ENCODE measurements around the gene CLIC6.
"Not testable (repeated sequence)": the region's sequence is repeated elsewhere in the genome, so short reads cannot be mapped to it uniquely, and the experiment has no call there.

Gene CLIC6

DNA sequence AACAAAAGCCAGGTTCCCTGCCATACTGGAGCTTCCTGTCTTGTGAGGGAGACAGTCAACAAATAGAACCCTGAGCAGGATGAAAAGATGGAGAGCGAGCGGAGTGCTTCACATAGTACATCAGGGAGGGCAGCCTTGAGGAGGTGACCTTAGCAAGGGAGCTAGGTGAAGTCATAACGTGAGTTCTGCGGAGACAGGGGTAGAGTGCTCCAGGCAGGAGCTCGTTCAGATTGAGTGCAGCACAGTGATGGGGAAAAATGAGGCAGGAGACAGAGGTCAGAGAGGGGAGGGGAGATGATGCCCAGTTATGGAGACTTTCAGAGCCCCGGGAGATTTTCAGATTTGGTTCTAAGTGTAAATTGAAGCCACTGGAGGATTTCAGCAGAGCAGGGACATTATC lies 15.3 kb upstream of the CLIC6 start:
- DNase-seq (ENCODE audit: low spot score), result no peak

DNA sequence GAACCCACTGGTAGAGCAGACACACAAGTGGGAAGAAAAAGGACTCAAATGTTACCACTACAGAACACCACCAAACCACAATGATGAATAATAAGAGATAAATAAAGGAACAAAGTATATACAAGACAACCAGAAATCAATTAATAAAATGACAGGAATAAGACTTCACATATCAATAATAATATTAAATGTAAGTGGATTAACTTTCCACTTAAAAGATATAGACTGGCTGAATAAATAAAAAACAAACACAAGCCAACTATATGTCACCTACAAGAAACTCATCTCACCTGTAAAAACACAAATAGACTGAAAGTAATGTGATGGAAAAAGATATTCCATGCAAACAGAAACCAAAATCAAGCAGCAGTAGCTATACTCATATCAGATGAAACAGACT lies 6.9 kb upstream of the CLIC6 start:
- DNase-seq (ENCODE audit: low spot score), result no peak

DNA sequence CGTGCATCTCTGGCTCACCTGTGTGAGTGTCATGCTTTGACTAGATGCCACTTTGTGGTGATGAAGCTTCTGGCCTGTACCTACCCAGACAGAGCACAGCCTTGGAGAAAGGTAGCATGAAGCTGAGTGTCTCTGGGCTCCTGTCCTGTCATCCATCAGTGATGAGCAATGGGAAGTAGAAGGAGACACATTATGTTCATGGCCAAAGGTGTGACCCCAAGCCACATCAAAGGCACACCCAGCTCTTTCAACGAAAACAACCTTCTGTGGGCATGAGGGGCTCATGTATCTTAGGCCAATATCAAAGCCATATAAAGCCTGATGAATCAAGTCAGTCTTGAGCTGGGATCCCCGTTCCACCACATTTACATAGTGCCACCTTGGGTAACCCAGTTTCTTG lies 1.0 kb upstream of the CLIC6 start:
- DNase-seq (ENCODE audit: low spot score), result no peak

DNA sequence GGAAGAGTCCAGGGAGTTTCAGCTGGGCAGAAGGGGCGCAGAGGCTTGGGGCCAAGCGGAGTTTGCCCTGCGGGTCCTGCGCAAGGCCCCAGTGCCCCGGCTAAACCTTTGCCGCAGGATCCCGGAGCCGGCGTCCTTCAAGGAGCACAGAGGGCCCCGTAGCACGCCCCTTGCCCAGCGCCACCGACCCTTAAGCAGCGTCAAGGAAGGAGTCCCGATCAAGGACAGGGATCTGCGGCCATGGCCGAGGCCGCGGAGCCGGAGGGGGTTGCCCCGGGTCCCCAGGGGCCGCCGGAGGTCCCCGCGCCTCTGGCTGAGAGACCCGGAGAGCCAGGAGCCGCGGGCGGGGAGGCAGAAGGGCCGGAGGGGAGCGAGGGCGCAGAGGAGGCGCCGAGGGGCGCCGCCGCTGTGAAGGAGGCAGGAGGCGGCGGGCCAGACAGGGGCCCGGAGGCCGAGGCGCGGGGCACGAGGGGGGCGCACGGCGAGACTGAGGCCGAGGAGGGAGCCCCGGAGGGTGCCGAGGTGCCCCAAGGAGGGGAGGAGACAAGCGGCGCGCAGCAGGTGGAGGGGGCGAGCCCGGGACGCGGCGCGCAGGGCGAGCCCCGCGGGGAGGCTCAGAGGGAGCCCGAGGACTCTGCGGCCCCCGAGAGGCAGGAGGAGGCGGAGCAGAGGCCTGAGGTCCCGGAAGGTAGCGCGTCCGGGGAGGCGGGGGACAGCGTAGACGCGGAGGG lies 520 bp downstream of the CLIC6 start:
- DNase-seq (ENCODE audit: low spot score), result no peak

DNA sequence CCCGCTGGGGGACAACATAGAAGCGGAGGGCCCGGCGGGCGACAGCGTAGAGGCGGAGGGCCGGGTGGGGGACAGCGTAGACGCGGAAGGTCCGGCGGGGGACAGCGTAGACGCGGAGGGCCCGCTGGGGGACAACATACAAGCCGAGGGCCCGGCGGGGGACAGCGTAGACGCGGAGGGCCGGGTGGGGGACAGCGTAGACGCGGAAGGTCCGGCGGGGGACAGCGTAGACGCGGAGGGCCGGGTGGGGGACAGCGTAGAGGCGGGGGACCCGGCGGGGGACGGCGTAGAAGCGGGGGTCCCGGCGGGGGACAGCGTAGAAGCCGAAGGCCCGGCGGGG lies 1.1 kb downstream of the CLIC6 start:
- not testable (repeated sequence) for DNase-seq (ENCODE audit: low spot score)

DNA sequence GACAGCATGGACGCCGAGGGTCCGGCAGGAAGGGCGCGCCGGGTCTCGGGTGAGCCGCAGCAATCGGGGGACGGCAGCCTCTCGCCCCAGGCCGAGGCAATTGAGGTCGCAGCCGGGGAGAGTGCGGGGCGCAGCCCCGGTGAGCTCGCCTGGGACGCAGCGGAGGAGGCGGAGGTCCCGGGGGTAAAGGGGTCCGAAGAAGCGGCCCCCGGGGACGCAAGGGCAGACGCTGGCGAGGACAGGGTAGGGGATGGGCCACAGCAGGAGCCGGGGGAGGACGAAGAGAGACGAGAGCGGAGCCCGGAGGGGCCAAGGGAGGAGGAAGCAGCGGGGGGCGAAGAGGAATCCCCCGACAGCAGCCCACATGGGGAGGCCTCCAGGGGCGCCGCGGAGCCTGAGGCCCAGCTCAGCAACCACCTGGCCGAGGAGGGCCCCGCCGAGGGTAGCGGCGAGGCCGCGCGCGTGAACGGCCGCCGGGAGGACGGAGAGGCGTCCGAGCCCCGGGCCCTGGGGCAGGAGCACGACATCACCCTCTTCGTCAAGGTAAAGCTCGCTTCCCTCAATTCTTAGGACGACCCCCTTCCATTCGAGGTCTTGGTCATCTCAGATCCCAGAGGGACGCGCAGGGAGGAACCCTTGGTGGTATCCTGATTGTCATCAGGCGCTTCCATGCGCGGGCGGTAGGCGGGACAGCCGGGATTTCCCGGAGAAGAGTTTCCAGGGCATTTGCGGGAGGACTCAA lies 1.6 kb downstream of the CLIC6 start:
- DNase-seq (ENCODE audit: low spot score), result no peak

DNA sequence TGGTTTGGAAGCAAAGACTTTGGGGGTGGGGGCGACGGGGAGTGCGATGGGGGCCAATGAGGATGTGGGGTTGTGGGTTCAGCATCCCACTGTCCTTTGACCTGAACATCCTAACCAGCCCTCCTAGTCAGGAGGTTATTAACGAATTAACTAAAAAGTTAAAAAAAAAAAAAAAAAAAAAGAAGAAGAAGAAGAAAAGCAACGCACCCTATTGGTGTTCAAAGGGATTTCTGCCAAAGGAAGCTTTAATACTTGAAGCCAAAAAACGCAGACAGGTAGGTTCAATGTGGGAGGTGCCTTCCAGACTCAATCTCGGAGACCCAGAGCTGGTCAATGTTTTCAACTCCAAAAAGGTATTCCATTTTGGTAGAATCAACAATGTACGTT lies 2.2 kb downstream of the CLIC6 start:
- no peak for DNase-seq (ENCODE audit: low spot score)

DNA sequence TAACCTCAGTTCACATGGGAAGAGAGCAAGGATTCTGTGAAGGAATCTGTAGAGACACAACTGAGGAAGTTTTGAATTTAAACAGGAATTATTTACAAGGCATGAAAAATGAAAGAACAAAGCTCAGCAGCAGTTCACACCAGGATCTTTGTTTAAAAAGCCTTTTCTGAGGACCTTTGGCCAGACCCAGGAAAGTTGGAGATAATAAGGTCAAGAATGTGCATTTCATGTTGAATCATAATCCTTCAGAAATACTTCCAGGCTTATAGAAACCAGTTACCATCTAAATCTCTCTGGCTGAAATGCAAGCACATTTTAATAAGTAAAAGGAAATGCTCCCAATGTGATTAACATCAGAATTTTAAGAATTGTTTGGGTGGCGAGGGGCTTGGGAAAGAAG lies 2.7 kb downstream of the CLIC6 start:
- DNase-seq (ENCODE audit: low spot score), result no peak

DNA sequence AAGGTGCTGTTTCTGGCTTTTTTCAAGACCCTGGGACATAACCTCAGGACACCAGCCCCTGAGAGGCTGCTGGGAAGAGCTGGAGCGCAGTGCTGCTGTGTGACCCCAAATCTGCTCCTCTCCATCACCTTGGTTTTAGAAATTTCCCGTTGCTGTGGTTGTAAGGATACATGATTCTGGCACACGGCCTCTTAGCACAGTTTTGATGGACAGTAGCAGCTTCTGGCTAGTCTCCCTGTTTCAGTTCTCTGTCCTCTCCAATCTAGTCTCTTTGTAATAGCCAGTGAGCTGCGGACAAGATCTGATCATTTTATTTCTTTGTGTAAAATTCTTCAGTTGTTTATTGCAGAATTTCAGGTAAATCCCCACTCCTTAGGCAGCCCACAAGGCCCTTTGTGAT lies 3.1 kb downstream of the CLIC6 start:
- DNase-seq (ENCODE audit: low spot score), result no peak

DNA sequence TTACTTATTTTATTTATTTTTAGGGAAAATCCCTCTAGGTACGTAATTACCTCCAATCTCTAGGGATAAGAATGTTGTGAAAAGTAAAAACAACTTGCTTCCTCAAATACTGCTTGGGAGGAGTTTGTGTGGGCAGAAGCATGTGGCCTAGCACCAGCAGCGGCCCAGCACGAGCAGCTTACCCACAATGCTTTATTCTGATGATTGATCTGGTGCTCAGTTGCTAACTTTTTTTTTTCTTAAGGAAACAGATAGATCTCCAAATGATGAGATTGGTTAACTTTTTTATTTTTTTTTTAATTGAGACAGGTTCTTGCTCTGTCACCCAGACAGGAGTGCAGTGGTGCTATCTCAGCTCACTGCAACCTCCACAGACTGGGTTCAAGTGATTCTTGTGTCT lies 4.2 kb downstream of the CLIC6 start:
- no peak for DNase-seq (ENCODE audit: low spot score)

DNA sequence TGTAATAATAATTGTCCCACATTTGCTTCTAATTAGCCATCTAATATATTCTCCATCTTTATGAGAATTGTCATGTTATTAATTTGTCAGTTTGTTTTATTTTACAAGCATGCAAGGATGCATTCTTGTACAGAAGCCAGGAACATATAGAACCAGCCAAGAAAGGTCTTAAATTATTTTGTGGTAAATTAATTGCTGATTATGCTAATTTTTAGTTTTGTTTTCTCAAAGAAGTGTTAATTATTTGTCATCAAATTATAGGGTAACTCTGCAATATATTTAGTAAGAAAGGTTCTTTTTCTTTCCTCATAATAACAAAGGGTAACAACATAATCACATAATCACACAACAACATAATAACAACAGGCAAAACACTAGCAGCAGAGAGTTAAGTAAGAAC lies 5.7 kb downstream of the CLIC6 start:
- DNase-seq (ENCODE audit: low spot score), result no peak

DNA sequence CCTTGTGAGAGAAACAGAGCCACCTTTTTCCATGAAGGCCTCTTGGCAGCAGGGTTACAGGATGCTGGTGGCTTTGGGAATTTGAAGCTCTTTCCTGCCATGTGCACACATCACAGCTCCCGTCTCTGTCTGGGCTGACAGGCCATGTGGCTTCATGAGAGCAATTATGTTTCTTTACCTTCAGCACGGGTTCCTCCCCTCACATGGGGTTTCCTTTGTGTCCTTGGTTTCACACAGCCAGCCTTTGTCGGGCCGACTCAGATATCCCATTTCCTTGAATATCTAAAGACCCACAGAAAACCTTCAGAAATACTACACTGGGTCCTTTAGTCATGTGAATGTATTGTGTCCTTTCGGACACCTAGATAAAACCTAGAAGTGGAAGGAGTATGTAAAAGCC lies 7.1 kb downstream of the CLIC6 start:
- no peak for DNase-seq (ENCODE audit: low spot score)

DNA sequence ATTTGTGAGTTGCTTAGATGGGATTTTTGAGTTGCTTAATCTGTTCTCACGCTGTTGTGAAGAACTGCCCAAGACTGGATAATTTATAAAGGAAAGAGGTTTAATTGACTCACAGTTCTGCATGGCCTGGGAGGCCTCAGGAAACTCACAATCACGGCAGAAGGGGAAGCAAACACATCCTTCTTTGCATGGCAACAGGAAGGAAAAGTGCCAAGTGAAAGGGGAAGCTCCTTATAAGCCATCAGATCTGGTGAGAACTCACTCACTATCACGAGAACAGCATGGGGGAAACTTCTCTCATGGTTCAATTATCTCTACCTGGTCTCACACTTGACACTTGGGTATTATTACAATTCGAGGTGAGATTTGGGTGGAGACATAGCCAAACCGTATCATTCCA lies 10.3 kb downstream of the CLIC6 start:
- no peak for DNase-seq (ENCODE audit: low spot score)

DNA sequence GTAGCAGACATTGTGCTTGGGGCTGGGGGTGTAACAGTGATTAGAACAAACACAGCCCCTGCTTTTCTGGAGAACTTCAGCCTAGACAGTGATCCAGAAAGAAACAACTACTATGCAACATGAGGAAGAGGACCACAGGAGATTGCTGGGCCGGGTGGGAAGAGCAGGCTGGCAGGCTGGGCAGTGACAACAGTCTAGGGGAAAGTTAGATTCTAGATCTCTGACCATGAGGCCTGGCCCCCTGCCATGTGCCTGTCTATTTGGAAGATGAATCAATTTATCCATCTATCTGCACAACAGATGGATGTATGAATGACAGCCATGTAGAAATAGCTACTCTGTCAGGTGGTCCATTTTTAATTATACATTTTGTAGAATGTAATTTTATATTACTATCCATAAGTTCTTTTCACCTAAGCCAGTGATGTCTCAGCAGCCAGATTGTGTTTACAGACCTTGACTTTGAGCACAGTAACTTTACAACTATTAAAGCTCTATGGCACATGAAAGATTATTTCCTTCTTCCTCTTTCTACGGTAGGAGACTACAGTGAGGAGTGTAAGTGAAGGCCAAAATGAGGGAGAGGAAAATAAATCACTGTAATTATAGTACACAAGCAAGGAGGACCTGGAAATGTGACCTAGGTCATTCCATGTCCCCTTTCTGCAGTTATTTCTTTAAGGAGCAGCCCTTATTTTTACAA lies 15.5 kb downstream of the CLIC6 start:
- no peak for DNase-seq (ENCODE audit: low spot score)

DNA sequence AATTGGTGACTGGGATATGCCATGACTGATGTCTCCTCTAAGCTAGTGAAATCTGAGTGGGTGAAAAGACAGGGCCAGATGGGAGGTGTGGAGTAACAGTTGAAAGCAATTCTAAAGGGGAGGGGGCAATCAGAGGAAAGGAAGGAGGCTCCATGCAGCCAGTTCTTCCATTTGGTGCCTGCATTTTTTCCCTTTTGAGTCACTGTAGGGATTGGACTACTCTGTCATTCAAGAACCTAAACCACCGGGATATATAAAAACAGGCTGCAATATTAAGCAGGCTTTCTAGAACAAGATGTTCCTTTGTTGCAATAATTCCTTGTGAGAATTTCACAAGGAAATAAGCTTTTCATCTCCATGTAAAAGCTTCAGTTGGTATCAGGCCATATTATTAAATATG lies 18.3 kb downstream of the CLIC6 start:
- no peak for DNase-seq (ENCODE audit: low spot score)

DNA sequence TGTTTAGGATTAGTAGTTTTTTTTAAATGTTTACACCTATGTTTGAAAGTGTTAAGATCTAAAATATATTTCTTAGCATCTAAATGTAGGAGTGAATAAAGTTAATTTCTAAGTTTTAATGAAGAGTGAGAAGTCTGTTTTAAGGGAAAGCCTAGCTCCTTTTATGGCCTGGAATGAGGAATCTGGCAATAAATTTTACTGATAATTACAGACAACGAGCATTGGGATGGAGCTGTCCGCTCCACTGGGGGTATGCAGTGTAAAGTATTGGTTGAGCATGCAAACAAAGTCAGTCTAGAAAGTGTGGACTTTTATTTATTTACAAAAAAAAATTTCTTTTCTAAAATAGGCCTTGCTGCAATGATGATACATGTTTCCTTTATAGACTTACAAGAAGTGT lies 19.0 kb downstream of the CLIC6 start:
- DNase-seq (ENCODE audit: low spot score), result no peak

DNA sequence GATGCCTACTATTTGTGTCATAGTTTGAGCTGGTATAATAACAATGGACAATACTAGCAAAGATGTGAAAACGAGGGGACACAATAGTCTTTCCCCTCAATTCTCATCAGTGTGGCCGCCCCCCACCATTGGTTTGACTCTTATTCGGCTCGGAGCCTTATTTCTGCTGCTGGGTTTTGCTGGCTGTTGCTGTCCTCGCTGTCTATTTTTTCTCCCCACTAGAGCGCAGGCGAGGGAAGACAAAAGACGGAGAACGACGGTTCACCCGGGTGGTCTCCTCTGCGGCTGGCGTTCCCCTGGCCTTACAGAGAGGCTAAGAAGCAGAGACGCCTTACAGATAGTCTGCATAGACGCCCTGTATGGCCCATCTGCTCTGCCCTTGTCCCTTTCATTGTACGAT lies 19.4 kb downstream of the CLIC6 start:
- no peak for DNase-seq (ENCODE audit: low spot score)

DNA sequence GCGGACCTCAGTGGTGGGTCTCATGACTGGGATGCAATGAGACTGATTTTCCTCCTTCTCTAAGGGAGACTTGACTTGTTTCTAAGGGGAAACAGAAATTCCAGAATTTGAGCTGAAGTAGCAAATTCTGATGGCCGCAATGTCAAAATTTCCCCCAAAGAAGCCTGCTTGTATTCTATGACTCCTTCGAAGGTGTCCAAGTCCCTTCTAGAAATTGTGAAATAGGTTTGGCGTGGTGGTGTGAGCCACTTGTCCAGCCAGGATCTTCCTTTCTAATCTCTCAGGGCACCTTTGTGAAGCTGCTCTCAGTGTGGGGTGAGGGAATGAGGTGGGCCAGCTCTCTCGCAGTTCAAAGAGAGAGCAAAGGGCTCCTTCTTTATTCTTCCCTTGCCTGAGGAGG lies 19.9 kb downstream of the CLIC6 start:
- DNase-seq (ENCODE audit: low spot score), result no peak

DNA sequence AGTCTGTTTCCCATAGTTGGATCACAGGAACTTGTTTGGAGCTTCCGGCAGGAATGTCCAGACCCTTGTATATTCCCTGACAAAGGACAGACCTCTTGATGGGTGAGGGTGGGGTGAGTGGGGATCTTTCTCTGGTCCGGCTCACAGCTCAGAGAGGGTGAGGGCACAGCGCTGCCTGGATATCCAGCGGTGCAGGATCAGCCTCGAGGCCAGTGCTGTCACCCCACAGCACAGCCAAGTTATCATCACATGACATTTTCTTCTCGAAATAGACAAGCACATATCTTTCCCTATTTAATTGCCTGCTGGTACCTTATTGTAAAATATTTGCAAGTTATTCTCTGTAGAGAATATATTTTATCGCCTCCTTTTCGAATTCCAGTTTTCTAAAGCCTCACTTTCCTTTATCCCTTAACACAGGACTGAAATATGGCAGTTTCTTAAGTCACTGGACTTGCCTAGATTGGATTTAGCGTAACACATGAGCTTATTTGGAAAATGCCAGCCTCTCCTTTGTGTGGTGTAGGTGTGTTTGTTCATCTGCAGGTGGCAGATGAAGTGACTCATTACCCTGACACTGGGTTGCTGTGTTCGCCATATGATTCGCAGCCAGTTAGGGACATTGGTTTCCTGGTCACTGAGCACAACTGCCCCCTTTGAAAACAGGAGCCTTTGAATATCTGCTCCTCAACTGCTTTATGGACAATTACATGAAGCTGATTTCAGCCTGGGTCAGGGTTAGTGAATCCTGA lies 21.4 kb downstream of the CLIC6 start:
- DNase-seq (ENCODE audit: low spot score), result no peak

DNA sequence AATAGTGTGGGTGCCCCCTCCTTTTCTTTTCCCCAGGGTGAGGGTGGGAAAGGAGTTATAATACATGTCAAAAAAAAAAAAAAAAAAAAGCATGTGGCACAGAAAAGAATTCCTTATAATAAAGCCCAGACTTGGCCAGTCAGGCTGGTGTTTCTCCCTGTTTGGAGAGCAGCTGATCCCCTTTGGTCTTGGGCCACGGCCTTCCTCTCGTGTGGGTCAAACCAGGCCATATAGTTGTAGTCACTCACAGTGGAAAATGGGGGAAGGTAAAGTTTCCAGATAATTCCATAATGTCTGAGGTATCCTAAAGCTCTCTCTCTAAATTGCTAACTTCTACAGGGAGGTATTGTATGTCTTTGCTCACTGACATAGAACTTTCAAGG lies 22.0 kb downstream of the CLIC6 start:
- no peak for DNase-seq (ENCODE audit: low spot score)

DNA sequence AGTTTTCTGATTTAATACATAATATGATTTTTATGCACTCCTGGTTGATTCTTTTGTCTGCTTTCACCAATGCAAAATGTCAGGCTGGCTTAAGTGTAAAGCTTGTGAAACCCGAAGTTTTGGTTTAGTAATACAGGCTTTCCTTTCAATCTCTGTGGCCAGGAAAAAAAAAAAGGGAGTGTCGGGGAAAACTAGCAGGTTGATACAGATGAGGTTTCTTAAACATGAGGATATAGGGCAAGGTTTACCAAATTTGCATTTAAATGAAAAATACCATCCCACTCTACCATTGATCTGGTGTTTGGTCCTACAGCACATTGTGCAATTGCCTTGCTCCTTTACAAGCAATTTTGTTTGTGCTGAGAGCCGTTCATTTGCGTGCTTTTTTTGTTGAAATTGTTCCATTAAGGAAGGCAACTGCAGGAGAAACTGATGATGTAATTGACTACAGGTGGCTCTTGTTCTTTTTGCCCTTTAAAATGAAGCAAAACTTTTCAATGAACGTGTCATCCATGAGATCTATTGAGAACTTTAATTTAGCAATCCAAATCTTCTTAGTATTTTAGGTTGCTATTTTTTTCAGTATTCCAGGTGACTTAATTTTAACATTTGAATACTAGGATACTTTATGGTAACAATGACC lies 22.7 kb downstream of the CLIC6 start:
- DNase-seq (ENCODE audit: low spot score), result no peak

DNA sequence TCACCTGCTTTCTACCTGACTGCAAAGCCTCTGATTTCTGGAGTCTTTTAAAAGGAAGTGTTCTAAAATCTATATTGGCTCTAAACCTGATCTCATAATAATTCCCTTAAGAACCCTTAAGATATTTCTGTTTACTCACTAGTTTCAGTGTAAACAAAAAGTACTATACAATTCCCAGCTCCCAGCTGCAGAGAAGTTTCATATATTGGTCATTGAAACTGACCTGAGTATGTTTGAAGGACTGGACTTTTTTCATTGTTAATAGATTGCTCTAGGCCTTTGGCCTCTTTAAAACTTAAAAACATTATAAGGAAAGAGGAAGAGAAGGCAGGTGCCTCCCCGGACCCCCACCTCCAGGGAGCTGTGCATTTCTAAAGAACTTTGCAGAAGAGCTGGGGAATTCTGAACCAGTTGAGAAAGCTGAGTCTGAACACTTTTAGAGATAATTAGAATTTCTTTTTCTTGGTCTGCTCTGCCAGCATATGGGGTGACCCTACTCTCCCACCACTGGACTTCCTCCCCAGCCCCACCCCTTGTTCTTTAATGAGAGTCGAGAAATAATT lies 23.7 kb downstream of the CLIC6 start:
- DNase-seq (ENCODE audit: low spot score), result no peak

Data from globus pallidus (tissue), 1 donor.